Measurements from ENCODE around the gene EEF1AKMT2.
A peak's percentile ranks its signal among the peaks of the same experiment; 100 is the strongest.

Gene EEF1AKMT2

DNA sequence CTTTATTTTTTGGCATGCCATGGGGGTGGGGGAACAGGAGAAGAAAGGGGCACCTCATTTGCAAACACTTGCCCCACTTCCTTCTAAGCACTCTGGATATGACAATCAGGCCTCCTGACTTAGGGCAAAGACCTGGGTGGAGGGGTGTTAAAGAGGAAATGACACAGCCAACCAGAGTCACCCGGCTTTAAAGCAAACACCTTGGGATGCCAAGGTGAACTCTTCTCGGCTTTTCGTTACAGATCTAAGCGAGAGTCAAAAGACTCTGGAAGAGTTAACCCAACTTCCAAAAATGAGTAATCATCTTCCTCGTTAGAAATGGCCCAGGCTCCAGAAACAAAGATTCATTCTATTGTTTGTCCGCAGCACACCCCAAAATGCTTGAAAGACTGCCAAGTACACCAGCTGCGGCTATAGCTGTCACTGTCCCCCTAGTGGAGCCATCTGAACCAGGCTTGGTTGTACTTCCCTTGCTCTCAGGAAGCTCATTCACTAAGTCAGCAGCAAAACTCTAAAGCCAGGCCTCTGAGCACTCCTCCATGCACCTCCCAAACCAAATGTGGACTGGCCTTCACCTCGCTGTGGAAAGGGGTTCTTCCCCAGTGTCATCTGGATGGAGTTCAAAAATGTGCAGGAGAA lies 72.4 kb downstream of the EEF1AKMT2 start:
- no peak overlapping the region for H3K27ac ChIP-seq (ENCODE audit: low read depth, low read length)

DNA sequence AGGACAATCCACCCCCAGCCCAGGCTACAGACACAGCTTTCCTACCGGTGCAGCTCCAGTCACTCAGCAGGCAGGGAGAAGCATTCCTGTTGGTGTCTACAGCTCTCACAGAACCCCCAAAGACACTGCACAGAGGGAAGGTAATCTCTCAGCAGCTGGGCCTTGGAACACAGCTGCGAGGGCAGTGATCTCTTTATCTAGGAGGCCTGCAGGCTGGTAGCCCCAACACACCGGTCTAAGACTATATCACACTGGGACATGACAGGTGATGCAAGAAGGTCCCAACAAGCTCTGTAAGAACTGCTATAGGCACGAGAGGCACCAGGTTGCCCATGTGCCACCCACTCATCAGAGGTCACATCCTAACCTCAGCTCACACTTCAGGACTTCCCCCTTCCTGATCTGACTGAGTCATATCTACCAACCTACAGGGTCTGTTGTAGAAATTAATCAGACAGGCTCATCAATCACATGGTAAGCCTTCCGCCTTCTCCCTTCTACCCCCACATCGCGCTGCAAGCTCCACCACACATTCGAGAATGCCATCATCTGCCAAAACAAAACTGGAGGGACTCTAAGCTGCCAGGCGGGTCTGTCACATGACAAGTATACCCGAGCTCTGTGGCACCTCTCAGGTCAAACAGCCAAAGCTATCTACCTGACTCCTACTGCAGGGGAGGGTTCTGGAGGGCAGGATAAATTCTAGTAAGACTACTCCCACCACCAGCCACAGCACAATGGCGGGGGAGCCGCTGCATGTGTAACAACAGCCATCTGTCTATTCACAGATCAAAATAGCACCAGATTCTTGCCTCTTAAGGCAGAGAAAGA lies 73.6 kb downstream of the EEF1AKMT2 start:
- no peak overlapping the region for H2BK5ac ChIP-seq (ENCODE audit: low read length)
- H3K36me3 ChIP-seq (ENCODE audit: control insufficient read depth, insufficient read depth, low read length): no peaks in the 10 kb centered on the region
- no peak for DNase-seq
- H4K8ac ChIP-seq (ENCODE audit: low read depth, low read length): no peak overlapping the region
- H2BK15ac ChIP-seq (replicated peaks; ENCODE audit: low read depth): no peak overlapping the region
- peaks cover 17% of the 10 kb centered on the region for H3K79me1 ChIP-seq (ENCODE audit: low read length)
- no CpG with 5 or more reads among the region's 12 CpGs for WGBS (ENCODE audit: extremely low coverage, insufficient coverage, low lambda C conversion rate)
- H3K4me3 ChIP-seq (ENCODE audit: low read length): no peak overlapping the region
- peaks cover 11% of the 10 kb centered on the region for H3K4me1 ChIP-seq (ENCODE audit: control insufficient read depth, low read depth, low read length)
- no peak overlapping the region for H3K9ac ChIP-seq (ENCODE audit: low read length)
- H3K4ac ChIP-seq (ENCODE audit: low read depth, low read length): no peak overlapping the region
- H3K27ac ChIP-seq (ENCODE audit: low read depth, low read length): no peak overlapping the region
- no peak overlapping the region for H3K56ac ChIP-seq (ENCODE audit: low read length)
- no peaks in the 10 kb centered on the region for H3K27me3 ChIP-seq (ENCODE audit: insufficient read depth, low read length, poor library complexity)
- no peak overlapping the region for H2BK120ac ChIP-seq (ENCODE audit: low read depth, low read length)
- no peak overlapping the region for H3K4me2 ChIP-seq (ENCODE audit: low read length)
- H3K23ac ChIP-seq (ENCODE audit: low read length): no peak overlapping the region
- peaks cover 2% of the 10 kb centered on the region for H3K79me2 ChIP-seq (ENCODE audit: control insufficient read depth, insufficient read depth, low read length)
- no peak overlapping the region for H3K18ac ChIP-seq (ENCODE audit: low read length)
- H2AK5ac ChIP-seq (ENCODE audit: low read length): no peak overlapping the region
- H4K5ac ChIP-seq (ENCODE audit: low read length): no peak overlapping the region

More for the DNA sequence above, 72.4 kb downstream of the EEF1AKMT2 start:
- no CpG with 5 or more reads among the region's 8 CpGs for WGBS (ENCODE audit: extremely low coverage, insufficient coverage, low lambda C conversion rate)
- DNase-seq: peak; percentile 63
- H3K18ac ChIP-seq (ENCODE audit: low read length): no peak overlapping the region
- H3K4me1 ChIP-seq (ENCODE audit: control insufficient read depth, low read depth, low read length): peaks cover 13% of the 10 kb centered on the region
- H3K4ac ChIP-seq (ENCODE audit: low read depth, low read length): no peak overlapping the region
- no peak overlapping the region for H3K4me3 ChIP-seq (ENCODE audit: low read length)
- H3K79me2 ChIP-seq (ENCODE audit: control insufficient read depth, insufficient read depth, low read length): peaks cover 2% of the 10 kb centered on the region
- no peak overlapping the region for H2AK5ac ChIP-seq (ENCODE audit: low read length)
- H3K56ac ChIP-seq (ENCODE audit: low read length): peak overlapping the region; percentile 38
- no peaks in the 10 kb centered on the region for H3K27me3 ChIP-seq (ENCODE audit: insufficient read depth, low read length, poor library complexity)
- H3K79me1 ChIP-seq (ENCODE audit: low read length): peaks cover 18% of the 10 kb centered on the region
- no peak overlapping the region for H2BK15ac ChIP-seq (replicated peaks; ENCODE audit: low read depth)
- H3K23ac ChIP-seq (ENCODE audit: low read length): no peak overlapping the region
- H2BK5ac ChIP-seq (ENCODE audit: low read length): no peak overlapping the region
- no peak overlapping the region for H4K8ac ChIP-seq (ENCODE audit: low read depth, low read length)
- no peak overlapping the region for H3K4me2 ChIP-seq (ENCODE audit: low read length)
- H2BK120ac ChIP-seq (ENCODE audit: low read depth, low read length): no peak overlapping the region
- no peak overlapping the region for H4K5ac ChIP-seq (ENCODE audit: low read length)
- no peaks in the 10 kb centered on the region for H3K36me3 ChIP-seq (ENCODE audit: control insufficient read depth, insufficient read depth, low read length)
- H3K9ac ChIP-seq (ENCODE audit: low read length): no peak overlapping the region

DNA sequence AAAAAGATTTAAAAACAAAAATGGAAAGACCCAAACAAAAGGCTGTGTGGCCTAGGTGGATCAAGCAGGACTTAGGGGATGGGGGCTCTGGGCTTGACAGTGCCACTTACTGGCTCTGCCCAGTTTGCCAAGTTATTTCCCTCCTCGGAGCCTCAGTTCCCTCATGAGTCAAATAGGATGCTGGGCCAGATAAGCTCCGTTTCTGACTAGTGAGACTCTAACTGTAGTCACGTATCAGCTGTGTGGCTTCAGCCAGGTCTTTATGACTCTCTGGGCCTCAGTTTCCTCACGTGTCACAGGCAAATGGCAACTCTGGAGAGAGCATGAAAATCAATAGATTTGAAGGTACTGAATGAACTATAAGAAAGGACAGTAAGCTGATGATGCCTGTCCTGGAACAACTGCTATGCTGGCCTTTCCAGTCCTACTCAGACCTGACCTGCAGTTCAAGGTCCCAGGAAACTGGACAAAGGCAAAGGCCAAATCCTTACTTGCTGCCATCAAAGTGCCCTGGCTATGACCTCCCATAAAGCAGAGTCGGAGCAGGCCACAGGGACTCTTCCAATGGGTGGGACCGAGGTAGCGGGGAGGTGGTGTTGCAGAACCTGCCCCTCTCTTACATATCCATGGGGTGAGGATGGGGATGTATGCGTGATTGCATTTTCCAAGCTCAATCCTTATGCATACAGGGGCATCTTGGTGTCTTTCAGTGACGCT lies 74.5 kb downstream of the EEF1AKMT2 start:
- Histone ChIP-seq H2AK5ac (ENCODE audit: low read length) (no peak overlapping the region), H3K79me2 (ENCODE audit: control insufficient read depth, insufficient read depth, low read length) (peaks cover 2% of the 10 kb centered on the region), H3K4me1 (ENCODE audit: control insufficient read depth, low read depth, low read length) (peaks cover 7% of the 10 kb centered on the region), H3K27me3 (ENCODE audit: insufficient read depth, low read length, poor library complexity) (no peaks in the 10 kb centered on the region), H3K4me3 (ENCODE audit: low read length) (no peak overlapping the region), H3K27ac (ENCODE audit: low read depth, low read length) (no peak overlapping the region), H3K23ac (ENCODE audit: low read length) (no peak overlapping the region), H3K18ac (ENCODE audit: low read length) (no peak overlapping the region), H3K79me1 (ENCODE audit: low read length) (peaks cover 25% of the 10 kb centered on the region), H4K8ac (ENCODE audit: low read depth, low read length) (no peak overlapping the region), H2BK5ac (ENCODE audit: low read length) (no peak overlapping the region), H3K4ac (ENCODE audit: low read depth, low read length) (no peak overlapping the region), H4K5ac (ENCODE audit: low read length) (no peak overlapping the region), H2BK15ac (replicated peaks; ENCODE audit: low read depth) (no peak overlapping the region), H3K36me3 (ENCODE audit: control insufficient read depth, insufficient read depth, low read length) (no peaks in the 10 kb centered on the region), H3K9ac (ENCODE audit: low read length) (no peak overlapping the region), H3K4me2 (ENCODE audit: low read length) (no peak overlapping the region), H2BK120ac (ENCODE audit: low read depth, low read length) (no peak overlapping the region), H3K56ac (ENCODE audit: low read length) (no peak overlapping the region)
- WGBS (ENCODE audit: extremely low coverage, insufficient coverage, low lambda C conversion rate): no CpG with 5 or more reads among the region's 9 CpGs
- no peak for DNase-seq

- WGBS (ENCODE audit: extremely low coverage, insufficient coverage, low lambda C conversion rate): no CpG with 5 or more reads among the region's 4 CpGs
- Histone ChIP-seq H3K4me1 (ENCODE audit: control insufficient read depth, low read depth, low read length) (peaks cover 7% of the 10 kb centered on the region), H3K4me3 (ENCODE audit: low read length) (no peak overlapping the region), H3K79me1 (ENCODE audit: low read length) (peaks cover 25% of the 10 kb centered on the region), H2BK15ac (replicated peaks; ENCODE audit: low read depth) (no peak overlapping the region), H2AK5ac (ENCODE audit: low read length) (no peak overlapping the region), H3K9ac (ENCODE audit: low read length) (no peak overlapping the region), H3K56ac (ENCODE audit: low read length) (no peak overlapping the region), H4K5ac (ENCODE audit: low read length) (no peak overlapping the region), H2BK120ac (ENCODE audit: low read depth, low read length) (no peak overlapping the region), H3K36me3 (ENCODE audit: control insufficient read depth, insufficient read depth, low read length) (no peaks in the 10 kb centered on the region), H3K27me3 (ENCODE audit: insufficient read depth, low read length, poor library complexity) (no peaks in the 10 kb centered on the region), H4K8ac (ENCODE audit: low read depth, low read length) (no peak overlapping the region), H3K4me2 (ENCODE audit: low read length) (no peak overlapping the region), H2BK5ac (ENCODE audit: low read length) (no peak overlapping the region), H3K18ac (ENCODE audit: low read length) (no peak overlapping the region), H3K4ac (ENCODE audit: low read depth, low read length) (no peak overlapping the region), H3K23ac (ENCODE audit: low read length) (no peak overlapping the region), H3K79me2 (ENCODE audit: control insufficient read depth, insufficient read depth, low read length) (peaks cover 2% of the 10 kb centered on the region), H3K27ac (ENCODE audit: low read depth, low read length) (no peak overlapping the region)
- DNase-seq: no peak
Observed at GRCh38 chr10:124716369-124716768, 75.3 kb downstream of the EEF1AKMT2 start.

DNA sequence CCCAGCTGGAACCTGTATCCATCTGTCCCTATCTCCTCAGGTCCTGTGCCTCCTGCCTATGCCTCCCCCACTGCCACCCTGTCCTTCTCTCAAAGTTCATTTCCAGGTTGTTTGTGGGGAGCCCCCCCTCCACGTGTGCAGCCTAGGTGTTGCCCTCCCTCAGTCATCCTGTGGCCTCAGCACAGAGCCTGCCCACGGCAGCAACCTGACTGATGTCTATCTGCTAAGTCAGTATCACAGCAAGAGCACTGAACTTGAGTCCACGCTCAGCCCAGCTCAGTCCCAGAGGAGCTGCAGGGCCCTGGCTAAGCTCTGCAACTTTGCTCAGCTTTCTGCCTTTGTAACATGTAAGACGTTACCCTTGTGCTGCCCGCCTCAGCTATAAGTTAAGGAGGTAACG lies 76.2 kb downstream of the EEF1AKMT2 start:
- H3K27me3 ChIP-seq (ENCODE audit: insufficient read depth, low read length, poor library complexity): no peaks in the 10 kb centered on the region
- no peak for DNase-seq
- no peaks in the 10 kb centered on the region for H3K36me3 ChIP-seq (ENCODE audit: control insufficient read depth, insufficient read depth, low read length)
- no peak overlapping the region for H2BK120ac ChIP-seq (ENCODE audit: low read depth, low read length)
- H3K79me2 ChIP-seq (ENCODE audit: control insufficient read depth, insufficient read depth, low read length): peaks cover 4% of the 10 kb centered on the region
- H3K4me2 ChIP-seq (ENCODE audit: low read length): no peak overlapping the region
- no peak overlapping the region for H3K9ac ChIP-seq (ENCODE audit: low read length)
- no peak overlapping the region for H4K5ac ChIP-seq (ENCODE audit: low read length)
- no peak overlapping the region for H3K4me3 ChIP-seq (ENCODE audit: low read length)
- H3K4me1 ChIP-seq (ENCODE audit: control insufficient read depth, low read depth, low read length): peaks cover 7% of the 10 kb centered on the region
- H3K27ac ChIP-seq (ENCODE audit: low read depth, low read length): no peak overlapping the region
- H3K23ac ChIP-seq (ENCODE audit: low read length): no peak overlapping the region
- H3K79me1 ChIP-seq (ENCODE audit: low read length): peaks cover 26% of the 10 kb centered on the region
- H4K8ac ChIP-seq (ENCODE audit: low read depth, low read length): no peak overlapping the region
- H3K18ac ChIP-seq (ENCODE audit: low read length): no peak overlapping the region
- WGBS (ENCODE audit: extremely low coverage, insufficient coverage, low lambda C conversion rate): no CpG with 5 or more reads among the region's 6 CpGs
- no peak overlapping the region for H3K4ac ChIP-seq (ENCODE audit: low read depth, low read length)
- H2BK15ac ChIP-seq (replicated peaks; ENCODE audit: low read depth): no peak overlapping the region
- no peak overlapping the region for H3K56ac ChIP-seq (ENCODE audit: low read length)
- H2AK5ac ChIP-seq (ENCODE audit: low read length): no peak overlapping the region
- no peak overlapping the region for H2BK5ac ChIP-seq (ENCODE audit: low read length)
